AML-193 (cell line): ENCODE measurements around the gene PLD6.
"Not testable (repeated sequence)": the region's sequence is repeated elsewhere in the genome, so short reads cannot be mapped to it uniquely, and the experiment has no call there.

Experiments used
- DNase-seq, 2 experiments: peaks; one replicate each; lab custom pipeline; 2025; lab: John Stamatoyannopoulos, UW

PLD6 gene

DNA sequence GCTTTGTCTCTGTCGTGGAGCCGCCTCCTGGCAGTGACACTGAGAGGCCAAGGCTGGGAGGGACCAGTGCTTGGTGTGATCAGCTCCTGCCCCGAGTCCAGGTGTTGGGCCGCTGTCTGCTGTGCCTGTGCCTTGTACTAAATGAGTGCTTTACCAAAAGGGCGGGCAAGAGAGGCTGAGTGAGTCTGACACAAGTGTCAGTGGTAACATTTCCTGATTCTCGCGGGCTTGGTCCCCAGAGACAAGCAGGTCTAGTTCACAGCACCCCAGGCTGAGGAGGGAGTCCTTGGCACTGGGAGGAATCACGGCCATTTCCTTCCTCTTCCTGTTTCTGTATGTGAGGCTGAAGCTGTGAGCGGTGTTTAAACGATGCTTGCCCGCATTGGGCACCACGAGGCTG lies 30.2 kb downstream of the PLD6 start:
- no peak for DNase-seq

DNA sequence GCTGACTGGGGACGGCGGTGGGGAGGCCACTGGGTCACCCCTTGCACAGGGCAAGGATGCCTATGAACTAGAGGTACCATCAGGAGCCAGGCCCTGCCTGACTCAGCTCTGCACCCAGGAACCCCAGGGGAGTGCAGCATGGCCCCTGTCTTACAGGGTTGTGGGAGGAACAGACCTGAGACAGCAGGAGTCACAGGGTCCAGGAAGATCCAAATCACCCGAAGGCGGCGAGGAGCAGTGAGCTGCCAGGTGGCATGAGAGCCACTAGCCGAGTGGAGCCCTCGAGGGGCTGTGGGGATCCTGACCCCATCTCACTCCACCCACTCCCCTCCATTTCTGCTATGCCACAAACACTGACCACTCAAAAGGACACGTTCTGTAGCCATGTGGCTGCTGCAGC lies 30.8 kb downstream of the PLD6 start:
- no peak for DNase-seq

DNA sequence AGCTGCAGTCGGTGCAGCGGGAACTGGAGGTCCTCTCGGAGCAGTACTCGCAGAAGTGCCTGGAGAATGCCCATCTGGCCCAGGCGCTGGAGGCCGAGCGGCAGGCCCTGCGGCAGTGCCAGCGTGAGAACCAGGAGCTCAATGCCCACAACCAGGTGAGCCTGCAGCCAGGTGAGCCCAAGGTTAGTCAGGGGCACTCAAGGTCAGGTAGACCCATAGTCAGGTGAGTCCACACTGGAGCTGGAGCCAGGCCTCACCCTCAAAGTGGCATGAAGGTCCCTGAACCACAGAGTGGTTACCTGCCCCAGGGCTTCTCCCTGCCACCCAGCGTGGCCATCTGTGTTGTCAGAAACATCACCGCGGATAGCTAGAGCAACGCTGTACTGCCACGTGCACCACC lies 32.2 kb downstream of the PLD6 start:
- DNase-seq = no peak

DNA sequence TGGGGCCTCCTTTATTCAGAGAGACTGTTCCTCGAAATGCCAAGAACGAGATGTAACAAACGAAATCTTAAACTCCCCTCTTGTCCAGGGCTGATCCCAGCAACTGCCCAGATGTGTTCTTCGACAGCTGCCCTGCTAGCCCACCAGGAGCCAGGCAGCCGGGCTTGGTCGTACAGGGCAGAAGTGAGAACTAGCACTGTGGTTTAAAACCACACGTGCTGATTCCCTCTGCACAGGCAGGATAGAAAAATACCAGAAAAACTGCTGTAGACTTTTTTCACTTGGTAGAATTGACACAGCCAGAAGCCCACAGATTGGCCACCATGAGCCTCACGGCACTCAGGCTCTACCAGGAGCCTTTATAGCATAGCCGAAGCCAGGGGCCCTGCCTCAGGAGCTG lies 33.1 kb downstream of the PLD6 start:
- DNase-seq = no peak

DNA sequence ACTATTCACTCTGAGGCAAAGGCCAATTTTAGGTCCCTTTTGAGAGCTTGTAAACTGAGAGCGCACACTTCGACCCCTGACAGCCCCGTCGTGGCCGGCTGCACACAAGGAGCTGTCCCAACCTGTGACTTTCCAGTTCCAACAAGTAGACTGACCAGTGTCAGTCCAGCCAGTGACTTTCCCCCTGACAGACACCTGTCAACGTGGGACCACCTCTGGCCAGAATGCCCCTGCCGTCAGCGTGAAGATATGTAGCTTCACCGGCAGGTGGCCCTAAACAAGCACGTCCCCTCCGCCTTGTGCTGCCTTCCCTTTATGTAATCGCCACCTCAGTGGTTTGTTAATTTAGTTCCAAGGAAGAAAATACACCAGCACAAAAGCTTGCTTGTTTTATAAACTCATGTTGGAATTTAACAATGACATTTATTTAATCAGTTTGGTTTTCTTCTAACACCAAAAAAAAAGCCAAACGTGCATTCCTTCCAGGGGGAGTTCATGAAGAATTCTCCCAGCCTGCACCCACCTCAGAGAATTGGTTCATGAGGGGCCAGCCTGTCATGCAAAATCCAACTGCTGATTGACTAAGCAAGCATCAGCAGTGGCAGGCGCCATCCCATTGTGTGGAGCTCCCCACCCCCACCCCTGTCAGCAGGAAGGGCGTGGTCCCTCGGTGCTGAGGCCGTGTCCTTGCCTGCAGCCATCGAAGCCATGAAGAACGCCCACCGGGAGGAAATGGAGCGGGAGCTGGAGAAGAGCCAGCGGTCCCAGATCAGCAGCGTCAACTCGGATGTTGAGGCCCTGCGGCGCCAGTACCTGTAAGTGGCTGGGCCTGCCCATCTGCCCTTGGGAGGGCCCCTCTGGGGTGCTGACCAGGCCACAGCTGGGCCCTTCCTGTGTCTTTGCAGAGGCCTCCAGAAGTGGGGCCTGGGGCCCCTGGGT lies 33.9 kb downstream of the PLD6 start:
- DNase-seq = no peak

DNA sequence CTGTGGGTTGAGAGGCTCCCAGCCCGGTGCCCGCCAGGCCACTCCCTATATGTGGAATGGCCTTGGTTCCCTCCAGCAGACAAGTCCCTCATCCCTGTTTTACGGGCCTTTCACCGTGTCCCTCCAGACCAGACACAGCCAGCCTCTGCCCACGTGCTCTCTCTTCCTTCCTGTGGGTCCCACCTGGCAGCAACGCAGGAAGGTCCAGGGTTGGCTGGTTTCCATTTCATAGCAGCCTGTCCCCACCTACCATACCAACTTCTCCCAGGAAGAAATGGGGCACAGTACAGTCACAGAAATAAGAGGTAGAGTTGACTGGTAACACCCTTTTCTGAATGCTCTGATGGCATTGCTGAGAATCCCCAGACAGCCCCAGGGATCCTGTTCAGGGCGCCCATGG lies 34.9 kb downstream of the PLD6 start:
- DNase-seq = no peak

DNA sequence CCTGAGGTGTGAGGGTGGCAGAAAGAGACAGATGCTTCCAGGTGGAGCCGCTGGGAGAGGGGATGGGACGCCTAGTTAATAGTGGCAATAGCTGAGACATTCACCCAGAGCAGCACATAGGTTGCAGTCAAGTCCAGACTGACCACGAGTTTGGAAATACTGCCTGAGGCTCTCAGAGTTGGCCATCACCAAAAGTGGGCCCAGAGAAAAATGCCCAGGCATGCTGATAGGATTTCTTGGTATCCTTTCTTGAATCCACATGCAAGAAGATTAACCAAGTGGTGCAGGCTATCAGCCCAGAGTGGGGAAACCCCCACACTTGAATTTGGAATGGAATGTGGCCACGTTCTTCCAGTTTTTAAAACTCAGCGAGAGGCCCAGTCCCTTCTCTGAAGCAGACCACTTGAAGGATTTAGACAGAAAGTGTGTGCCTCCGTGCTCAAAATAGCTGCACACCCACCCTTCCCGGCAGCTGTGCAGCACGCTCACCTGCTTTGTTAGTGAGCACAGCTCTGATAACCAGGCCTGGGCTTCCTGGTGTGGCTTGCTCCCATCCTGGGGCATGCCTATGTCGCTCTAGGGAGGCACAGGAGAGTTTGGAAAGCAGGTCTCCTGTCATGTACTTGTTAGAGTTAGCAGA lies 35.7 kb downstream of the PLD6 start:
- DNase-seq = no peak

DNA sequence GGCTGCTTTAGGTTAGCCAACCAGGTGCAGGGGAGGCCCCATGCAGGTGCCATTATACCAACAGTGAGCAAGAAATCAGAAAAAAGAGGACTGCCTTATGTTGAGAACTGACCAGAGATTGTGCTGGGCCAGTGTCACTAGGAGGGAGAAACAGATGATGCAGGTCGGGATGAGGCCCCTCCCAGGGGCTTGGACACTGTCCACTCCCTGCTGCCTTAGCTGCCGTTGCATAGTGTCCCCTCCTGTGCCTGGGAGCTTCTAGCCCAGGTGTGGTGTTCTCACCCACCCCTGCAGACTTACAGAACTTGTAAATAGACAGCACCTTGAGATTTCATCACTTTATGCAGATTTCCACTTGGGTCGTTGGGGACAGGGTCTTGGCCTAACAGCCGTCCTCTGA lies 36.7 kb downstream of the PLD6 start:
- no peak for DNase-seq

DNA sequence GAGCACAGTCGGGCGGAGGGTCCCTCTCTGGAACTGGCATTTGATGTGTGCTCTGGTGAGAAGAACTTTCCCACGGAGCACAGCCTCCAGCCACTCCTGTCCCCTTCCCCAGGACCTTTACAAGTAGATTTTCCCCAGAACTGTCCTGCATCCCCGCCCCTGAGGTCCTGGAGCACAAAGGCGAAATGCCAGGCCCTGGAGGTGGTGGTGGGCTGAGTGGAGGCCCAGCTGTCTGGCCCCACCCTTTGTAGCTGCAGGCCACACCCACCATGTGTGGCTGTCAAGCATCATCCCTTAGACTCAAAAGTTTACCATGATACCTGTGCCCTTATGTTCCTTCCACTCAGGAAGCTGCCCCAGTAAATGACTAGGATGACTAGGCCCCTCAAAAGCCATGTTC lies 37.7 kb downstream of the PLD6 start:
- DNase-seq = no peak

DNA sequence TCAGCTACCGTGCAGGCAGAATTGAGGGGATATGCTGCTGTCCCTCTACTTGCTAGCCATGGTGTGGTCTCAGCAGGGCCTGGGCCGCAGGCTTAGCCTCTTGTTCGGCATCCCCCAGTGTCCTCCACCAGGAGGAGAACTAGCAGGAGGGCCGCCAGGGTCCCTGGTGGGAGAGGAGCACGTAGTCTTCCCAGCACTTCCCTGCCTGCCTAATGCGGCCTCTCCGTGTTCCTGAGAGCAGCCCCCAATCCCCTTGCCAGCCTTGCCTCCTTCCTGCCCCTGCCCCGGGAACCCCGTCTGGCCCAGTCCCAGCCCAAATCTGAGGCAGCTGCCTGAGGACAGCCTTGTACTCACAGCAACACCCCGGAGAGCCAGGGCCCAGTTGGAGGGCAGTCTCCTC lies 38.1 kb downstream of the PLD6 start:
- no peak for DNase-seq

DNA sequence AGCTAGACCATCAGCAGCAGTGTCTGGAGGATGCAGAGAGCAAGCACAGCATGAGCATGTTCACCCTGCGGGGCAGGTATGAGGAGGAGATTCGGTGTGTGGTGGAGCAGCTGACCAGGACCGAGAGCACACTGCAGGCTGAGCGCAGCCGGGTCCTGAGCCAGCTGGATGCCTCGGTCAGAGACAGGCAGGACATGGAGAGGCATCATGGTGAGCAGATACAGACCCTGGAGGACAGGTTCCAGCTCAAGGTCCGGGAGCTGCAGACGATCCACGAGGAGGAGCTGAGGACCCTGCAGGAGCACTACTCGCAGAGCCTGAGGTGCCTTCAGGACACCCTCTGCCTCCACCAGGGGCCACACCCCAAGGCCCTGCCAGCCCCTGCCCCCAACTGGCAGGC lies 38.8 kb downstream of the PLD6 start:
- DNase-seq = no peak

DNA sequence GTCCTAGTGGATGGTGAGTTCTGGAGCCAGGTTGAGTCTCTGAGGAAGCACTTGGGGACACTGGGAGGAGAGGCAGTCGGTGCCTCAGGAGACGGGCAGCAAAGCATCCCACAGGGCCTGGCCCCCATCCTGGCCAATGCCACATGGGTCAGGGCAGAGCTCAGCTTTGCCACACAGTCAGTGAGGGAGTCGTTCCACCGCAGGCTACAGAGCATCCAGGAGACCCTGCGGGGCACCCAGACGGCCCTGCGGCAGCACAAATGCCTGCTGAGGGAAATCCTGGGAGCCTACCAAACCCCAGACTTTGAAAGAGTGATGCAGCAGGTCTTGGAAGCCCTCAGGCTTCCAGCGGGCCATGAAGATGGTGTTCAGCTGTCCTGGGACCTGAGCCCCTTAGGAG lies 39.7 kb downstream of the PLD6 start:
- no peak for DNase-seq

DNA sequence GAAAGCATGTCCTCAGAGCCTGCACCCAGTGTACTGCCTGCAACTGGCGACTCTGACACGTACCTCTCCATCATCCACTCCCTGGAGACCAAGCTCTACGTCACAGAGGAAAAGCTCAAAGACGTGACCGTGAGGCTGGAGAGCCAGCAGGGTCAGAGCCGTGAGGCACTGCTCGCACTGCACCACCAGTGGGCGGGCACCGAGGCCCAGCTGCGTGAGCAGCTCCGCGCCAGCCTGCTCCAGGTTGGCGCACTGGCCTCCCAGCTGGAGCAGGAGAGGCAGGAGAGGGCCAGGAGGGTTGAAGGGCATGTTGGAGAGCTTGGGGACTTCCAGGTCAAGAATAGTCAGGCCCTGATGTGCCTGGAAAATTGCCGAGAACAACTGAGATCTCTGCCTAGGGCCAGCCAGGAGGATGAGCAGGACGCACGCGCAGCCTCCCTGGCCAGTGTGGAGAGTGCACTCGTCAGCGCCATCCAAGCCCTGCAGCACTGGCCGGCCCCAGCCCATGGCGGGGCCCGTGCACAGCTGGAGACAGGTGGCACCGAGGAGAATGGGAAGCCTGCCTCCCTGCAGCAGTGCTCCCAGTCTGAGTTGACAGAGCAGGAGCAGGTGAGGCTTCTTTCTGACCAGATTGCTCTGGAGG lies 40.3 kb downstream of the PLD6 start:
- no peak for DNase-seq

DNA sequence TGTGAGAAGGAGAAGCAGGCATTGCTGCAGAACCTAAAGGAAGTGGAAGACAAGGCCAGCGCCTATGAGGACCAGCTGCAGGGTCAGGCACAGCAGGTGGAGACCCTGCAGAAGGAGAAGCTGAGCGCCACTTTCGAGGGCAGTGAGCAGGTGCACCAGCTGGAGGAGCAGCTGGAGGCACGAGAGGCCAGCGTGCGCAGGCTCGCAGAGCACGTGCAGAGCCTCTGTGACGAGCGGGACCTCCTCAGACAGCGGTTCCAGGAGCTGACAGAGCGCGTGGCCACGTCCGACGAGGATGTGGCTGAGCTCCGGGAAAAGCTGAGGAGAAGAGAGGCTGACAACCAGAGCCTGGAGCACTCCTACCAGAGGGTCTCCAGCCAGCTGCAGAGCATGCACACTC lies 41.5 kb downstream of the PLD6 start:
- no peak for DNase-seq

DNA sequence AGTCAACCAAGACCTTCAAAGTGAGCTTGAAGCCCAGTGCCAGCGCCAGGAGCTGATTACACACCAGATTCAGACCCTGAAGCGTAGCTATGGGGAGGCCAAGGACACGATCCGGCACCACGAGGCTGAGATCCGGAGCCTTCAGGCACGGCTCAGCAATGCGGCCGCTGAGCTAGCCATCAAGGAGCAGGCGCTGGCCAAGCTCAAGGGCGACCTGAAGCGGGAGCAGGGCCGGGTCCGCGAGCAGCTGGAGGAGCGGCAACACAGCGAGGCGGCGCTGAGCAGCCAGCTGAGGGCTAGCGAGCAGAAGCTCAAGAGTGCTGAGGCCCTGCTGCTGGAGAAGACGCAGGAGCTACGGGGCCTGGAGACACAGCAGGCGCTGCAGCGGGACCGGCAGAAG lies 42.0 kb downstream of the PLD6 start:
- no peak for DNase-seq

DNA sequence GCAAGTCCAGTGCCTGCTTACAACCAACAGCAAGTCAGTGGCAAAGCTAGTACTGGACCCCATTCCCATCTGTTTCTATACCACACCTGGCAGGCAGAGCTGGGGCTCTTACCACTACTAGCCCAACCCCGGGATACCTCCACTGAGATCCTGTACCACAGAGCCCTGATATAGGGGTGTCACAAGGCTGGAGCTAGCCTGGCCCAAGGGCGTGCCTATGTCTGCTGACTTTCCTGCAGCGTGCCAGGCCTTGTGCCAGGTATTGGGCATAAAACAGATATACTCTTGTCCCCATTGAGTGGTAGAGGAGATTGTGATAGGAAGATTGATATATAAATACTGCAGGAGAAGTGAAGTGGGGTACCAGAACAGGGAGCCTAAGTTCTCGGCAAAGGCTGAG lies 44.4 kb downstream of the PLD6 start:
- no peak for DNase-seq

DNA sequence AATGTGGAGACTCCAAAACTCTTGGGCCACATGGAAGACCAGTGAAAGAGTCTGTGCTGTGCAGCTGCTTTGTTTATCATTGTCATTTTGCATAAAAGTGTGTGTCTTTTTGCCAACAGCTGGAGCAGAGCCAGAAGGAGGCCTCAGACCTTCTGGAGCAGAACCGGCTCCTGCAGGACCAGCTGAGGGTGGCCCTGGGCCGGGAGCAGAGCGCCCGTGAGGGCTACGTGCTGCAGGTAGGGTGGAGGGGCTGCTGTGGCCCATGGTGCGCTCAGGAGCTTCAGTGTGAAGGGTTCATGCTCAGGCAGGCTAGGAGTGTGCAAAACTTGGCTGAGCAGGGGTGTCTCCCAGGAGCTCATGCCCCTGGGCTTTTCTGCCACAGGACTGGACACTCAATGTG lies 45.0 kb downstream of the PLD6 start:
- DNase-seq = no peak

DNA sequence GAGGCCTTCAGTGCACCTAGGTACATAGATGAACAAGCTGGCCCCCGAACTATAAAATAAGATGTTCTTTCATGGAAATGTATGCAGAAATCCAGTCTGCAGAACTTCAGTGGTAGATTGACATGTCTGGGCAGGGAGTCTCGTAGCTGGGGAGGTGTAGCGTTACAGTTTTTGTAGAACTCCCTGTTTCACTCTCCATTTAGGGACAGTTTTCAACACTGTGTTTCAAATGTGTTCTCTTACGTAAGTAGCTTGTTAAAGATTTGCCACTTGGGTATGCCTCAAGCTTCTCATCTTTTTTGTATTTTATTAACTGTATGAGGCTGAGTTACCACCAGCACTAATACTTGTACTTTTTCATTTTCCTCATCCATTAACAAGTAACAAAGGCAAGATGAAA lies 46.6 kb downstream of the PLD6 start:
- no peak for DNase-seq

DNA sequence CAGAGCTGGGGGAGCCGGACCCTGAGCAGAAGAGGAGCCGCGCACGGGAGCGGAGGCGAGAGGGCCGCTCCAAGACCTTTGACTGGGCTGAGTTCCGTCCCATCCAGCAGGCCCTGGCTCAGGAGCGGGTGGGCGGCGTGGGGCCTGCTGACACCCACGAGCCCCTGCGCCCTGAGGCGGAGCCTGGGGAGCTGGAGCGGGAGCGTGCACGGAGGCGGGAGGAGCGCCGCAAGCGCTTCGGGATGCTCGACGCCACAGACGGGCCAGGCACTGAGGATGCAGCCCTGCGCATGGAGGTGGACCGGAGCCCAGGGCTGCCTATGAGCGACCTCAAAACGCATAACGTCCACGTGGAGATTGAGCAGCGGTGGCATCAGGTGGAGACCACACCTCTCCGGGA lies 47.6 kb downstream of the PLD6 start:
- not testable (repeated sequence) for DNase-seq

DNA sequence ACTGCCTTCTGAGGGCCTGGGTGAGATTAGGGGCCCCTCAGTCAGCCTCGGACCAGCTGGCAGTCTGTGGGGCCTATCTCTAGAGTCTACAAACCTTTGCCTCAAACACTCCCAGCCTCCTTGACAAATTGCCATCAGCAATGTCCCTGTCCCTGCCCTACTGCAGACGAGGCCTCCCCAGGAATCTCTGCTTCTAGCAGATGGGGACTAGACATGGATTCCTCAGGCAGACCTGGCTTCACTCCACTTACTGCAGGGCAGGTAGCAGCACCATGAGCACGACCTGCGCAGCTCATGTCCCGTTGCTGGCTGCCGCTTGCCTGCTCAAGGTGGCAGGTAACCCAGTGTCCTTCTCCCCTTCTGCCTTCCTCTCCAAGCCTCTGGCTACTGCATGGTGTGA lies 49.1 kb downstream of the PLD6 start:
- no peak for DNase-seq

DNA sequence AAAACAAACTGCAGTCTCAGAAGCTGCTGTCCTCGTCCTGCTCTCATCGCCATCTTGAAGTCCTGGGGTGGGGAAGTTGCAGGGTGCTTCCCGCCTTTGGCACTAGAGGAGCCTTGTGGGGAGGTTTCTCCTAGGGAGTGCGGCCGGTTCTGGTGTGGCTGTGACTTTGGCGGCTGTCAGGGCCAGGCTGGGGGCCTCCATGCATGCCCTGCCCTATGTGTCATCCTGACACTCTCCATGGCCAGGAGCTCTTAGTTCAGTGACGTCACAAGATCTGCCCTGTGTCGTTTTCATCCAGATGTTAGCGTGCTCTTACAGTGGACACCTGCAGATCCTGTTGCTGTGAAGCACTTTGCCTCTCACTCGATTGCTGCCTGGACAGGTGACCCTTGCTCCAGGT lies 49.6 kb downstream of the PLD6 start:
- DNase-seq = no peak

DNA sequence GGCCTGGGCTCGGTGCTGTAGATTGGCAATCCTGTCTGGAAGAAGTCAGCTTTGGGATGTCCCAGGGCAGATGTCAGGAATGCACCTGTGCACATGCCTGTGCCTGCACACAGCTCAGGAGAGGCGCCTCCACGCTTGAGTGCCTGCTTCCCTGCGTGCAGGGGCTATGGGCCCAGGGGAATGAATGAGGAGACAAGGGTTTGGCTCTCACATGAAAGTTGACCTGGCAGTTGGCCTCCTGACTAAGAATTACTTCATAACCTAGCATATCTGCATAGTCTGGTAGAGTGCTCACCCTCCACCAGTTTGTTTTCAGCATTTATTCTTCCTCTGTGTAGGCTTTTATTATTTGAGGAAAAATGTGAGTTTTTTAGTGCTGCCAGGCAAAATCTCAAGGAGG lies 50.0 kb downstream of the PLD6 start:
- DNase-seq = no peak

DNA sequence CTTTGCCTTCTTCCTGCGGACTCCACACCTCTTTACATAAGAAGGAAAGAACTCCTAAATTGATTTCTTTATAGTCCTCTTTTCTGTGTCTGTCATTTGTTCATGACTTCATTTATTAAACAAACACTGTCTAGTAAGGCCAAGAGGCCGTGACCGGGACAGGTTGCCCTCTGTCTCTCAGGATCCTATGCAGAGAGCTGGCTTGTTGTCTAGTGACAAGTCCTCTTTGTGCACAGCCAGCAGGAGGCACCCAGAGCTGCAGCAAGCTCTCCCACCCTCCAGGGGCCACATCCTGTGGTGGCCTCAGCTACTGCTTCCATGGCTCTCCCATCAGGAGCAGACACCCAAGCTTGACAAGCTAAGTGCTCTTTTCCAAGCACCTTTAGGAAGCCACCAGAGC lies 50.6 kb downstream of the PLD6 start:
- no peak for DNase-seq
